GM18517 (cell line): ENCODE results near the gene CEP128.
A peak's percentile ranks its signal among the peaks of the same experiment; 100 is the strongest.

Experiments used
- ATAC-seq: cut with Tn5 transposase; IDR thresholded peaks from one replicate; pipeline ENCODE4 v1.9.1; 2021; ENCODE audit warnings: mild to moderate bottlenecking, moderate library complexity; ENCODE audit not compliant: unreplicated experiment

The CEP128 gene

DNA sequence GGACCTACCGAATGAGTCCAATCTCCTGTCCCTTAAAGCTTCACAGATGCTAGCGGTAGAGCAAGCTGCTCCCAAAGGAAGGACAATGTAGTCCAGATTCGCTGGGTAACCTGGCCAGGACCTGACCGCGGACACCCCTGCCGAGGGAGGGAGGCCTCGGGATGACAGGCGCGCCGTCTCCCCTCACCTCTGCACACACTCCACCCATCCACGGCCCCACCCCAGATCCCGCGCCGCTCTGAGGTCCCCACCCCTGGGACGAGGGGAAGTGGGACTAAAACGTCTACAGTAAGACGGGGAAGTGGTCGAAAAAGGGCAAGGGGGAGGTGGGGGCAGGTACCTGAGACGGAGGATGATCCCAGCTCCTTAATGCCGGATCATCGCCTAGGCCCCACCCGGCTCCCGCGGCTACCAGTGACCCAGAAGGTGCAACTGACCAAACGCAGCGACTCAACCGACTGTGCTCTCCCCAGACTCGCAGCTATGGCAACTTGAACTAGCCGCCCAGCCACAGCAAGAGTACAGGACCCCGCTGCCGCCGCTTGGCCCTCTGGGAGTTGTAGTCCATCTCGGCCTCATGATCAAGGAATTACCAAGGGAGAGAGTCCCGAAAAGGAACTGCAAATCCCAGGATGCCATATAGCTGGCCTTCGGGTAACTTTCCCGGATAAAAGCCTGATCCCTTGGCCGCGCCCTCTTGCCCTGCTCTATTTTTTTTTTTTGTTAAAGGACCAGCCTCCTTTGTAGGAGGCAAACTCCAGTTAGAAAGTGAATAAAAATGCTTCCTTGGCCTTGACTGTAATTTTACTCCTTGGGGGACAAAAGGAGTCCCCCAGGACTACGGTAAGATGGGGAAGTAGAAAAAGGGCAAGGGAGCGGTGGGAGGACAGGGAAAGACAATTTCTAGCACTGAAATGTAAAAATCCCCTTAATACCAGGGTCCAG is at the start of gene CEP128:
CEP128 (minus strand) TSS at position 498 of the 945 bp plus-strand sequence.
- peak; percentile 93 for ATAC-seq

DNA sequence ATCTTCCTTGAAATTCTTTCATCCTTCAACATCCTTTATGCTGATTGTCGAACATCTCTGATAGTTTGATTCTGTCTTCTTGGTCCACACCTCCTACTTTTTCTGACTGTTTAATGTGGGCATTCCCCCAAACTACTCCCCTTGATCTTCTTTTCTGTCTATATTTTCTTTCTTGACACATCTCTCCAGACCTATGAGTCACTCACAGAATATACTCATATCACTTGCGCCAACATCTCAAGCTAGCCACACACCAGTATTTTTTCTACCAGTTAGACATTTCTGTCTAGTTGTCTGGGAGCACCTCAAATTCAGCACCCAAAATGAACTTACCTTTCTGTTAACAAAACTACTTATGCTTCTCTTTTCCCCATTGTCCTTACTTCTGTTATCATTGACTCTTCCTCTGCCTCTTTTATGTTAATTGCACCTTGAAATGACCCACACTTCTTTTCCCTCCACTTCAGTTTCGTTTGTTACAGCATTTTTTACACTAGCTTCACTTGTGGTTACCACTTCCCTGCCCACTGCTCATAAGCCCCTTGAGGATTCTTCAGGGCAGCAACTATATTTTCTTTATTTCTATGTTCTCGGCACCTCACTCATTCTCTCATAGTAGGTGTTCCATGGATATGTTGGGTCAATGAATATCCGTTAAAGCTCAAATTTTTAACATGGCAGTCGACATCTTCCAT is 47.3 kb upstream of the CEP128 start:
- peak; percentile 69 for ATAC-seq

DNA sequence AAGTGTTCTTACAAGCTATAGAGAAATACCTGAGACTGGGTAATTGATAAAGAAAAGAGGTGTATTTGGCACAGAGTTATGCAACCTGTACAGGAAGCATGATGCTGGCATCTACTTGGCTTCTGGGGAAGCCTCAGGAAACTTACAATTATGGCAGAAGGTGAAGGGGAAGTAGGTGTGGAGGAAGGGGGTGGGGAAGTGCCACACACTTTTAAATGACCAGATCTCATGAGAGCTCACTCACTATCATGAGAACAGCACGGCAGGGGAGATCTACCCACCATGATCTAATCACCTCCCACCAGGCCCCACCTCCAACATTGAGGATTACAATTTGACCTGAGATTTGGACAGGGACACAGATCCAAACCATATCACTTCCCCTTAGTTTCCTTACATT is 46.7 kb upstream of the CEP128 start:
- ATAC-seq = no peak

DNA sequence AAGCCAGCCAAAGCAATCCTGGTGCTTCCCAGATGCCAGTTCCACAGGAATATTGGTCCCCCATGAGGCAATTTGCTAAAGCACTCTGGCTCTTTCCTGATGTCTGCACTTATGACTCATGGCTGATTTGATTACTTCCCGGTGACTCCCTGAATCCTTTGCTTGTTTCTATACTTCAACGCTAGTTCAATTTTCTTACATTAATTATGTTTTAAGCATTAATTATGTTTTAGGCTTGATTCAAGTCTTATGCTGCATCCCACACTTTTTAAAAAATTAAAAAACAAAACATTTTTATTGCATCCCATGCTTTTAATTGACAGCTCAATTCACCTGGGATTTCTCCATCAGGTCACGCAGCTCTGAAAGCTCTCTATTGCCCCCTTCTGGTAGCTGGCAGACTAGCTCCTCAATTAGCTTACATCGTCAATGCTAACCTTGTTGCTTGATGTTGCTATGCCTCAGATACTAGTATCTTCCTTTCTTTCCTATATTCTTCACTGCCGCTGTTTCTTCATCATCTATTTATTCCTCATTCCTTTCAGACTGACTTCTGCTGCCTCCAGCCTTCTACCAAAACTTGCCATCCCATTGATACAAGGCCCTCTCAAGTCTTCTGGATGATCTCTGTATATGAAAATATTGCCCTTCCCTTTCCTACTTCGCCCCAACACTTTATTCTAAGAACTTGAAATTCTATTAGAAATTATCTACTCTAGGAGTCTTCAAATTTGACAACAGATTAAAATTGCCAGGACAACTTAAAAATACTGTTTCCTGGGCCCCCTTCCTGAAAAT is 45.9 kb upstream of the CEP128 start:
- ATAC-seq = peak; percentile 53

GRCh38 chr14:80982711-80983110 is 41.2 kb upstream of the CEP128 start:
- no peak for ATAC-seq

DNA sequence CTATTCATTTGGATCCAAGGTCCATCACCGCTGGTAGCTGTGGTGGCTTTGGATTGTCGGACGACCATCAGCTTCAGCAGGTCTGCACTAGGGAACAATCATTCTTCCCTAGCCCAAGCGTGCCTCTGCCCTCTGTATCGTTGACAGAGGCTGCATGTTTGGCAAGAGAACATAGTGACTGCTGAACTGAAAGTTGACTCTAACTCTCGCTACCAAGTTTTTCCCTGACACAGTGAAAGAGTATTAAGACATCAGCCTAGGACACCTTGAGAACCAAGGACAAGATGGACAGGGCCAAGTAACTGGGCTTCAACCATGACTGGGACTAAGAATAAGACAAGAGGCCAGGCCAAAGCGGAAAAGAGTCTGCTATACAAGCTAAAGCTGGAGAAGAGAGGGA is 40.1 kb upstream of the CEP128 start:
- no peak for ATAC-seq

GRCh38 chr14:80981156-80981555 is 39.6 kb upstream of the CEP128 start:
- no peak for ATAC-seq

- no peak for ATAC-seq
Measured at GRCh38 chr14:80979951-80980350, 38.4 kb upstream of the CEP128 start.

DNA sequence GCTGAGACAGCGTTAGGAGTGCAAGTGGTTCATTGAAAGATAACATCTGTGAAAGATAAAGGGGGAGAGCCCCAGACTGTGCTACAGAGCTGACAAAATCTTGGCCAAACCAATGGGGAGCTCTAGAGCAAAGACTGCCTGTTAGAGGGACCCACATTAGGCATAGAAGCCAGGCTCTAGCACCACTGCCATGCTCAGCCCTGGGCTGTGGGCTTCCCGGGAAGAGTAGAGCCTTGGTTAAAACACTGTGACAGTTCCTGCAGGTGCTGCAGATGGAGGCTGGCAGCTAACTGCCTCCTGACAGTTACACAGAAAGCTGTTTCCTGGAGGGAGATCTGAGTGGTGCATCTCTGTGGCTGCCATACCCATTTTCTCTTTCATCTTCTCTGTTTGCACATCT is 36.9 kb upstream of the CEP128 start:
- no peak for ATAC-seq

DNA sequence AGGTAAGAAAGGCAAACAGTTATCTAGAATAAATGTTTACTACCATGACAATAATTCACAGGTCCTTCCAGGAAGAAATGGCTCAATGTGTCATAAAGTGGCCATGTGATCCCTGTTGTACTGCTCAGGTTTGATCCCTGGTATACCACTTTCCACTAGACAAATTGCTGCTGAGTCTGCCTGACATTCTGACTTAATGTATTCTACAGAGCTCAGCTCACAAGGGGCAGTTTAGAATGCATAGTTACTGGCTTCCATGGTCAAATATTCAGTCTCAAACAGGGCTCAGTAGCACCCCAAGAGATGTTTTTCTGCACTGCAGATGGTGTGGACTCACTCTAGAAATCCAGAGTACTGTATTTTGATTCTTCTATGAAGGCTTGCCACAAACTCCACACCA is 35.7 kb upstream of the CEP128 start:
- no peak for ATAC-seq

GRCh38 chr14:80974679-80975078 is 33.1 kb upstream of the CEP128 start:
- ATAC-seq = no peak

GRCh38 chr14:80973931-80974641 is 32.5 kb upstream of the CEP128 start:
- ATAC-seq = no peak

DNA sequence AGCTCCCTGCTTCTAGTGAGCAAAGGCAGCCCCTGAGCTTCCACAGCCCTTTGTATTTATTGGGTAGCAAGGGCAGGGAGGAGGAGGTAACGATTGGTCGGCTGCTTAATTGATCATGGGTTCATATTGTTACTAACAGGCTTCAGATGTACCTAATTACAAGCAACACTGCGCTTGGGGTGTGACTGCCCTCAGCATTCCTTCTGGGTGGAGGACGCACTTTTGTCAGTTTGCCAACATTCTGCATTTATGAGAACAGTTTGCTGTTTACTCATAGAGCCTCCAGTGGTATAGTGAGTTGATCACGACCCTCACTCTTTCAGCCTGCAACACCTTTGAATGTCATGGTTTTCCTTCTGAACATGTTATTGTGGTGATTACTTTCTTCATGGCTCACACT is 23.5 kb upstream of the CEP128 start:
- no peak for ATAC-seq

GRCh38 chr14:80959496-80959895 is 18.0 kb upstream of the CEP128 start:
- peak; percentile 98 for ATAC-seq

- no peak for ATAC-seq
Measured at GRCh38 chr14:80958939-80959338, 17.4 kb upstream of the CEP128 start.

- ATAC-seq = no peak
Measured at GRCh38 chr14:80958226-80958625, 16.7 kb upstream of the CEP128 start.

DNA sequence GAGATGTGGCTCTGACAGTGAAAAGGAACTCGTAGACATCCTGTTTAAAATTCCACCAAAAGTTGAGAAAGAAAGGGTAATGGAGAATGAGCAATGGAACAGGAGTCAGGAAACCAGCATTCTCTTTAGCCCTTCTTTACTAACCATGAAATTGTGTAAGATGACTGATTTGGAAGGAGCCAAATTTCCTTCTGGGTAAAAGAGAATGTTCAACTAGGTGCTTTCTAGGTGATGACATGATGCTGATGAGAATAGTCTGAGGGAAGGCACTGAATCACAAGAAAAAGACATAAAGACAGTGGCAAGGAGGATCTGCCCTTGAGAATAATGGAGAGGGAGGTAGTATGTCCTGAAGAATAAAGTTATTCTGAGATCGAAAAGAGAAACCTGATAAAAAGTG is 16.1 kb upstream of the CEP128 start:
- no peak for ATAC-seq

GRCh38 chr14:80956922-80957321 is 15.4 kb upstream of the CEP128 start:
- ATAC-seq = no peak

- no peak for ATAC-seq
Measured at GRCh38 chr14:80956102-80956501, 14.6 kb upstream of the CEP128 start.

GRCh38 chr14:80955416-80955941 is 13.9 kb upstream of the CEP128 start, which contains the start of gene TSHR:
TSS of gene TSHR (plus strand) at chr14:80955621. CDS start at chr14:80955681, 60 bp downstream.
- ATAC-seq = no peak
